GM21825 (cell line): ENCODE results near the gene UACA.
"Not testable (repeated sequence)": the region's sequence is repeated elsewhere in the genome, so short reads cannot be mapped to it uniquely, and the experiment has no call there.

ENCODE experiments used
- ATAC-seq: cut with Tn5 transposase; IDR thresholded peaks from one replicate; pipeline ENCODE4 v1.9.1; 2021; ENCODE audit warnings: mild to moderate bottlenecking, moderate library complexity; ENCODE audit not compliant: unreplicated experiment

Gene UACA

DNA sequence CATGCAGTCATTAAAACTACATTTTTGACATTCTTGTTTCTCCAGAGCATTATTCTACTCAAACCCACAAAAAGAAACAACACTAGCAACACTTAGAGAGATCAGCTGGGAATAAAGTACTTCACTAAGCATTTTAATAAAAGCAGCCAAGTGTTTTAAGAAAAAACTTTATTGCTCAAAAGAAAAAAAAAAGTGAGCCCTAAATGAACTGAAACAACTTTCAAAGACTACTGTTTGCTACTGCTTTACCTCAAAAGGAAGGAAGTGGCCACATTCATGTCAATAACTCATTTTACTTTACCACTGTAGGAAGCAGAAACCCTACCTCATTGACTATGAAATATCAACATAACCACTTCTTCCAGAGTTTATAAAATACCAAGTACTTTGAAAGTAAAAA is 91.3 kb downstream of the UACA start:
- ATAC-seq, result no peak

DNA sequence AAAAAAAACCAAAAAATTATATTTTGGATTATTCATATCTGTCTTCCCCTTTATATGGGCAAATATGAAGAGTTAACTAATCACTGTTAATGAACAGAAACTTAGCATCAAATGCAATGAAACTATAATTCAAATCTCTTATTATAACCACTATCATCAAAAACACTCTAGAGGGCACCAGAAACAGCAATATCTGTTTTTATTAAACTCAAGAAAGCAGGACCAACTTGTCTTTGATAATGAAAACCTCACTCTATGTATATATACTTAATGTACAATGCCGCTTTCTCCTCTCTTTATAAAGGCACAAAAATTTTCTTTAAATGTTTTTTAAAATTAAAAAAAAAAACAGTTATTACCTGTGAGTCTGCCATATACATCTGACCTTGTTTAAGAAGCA is 92.7 kb downstream of the UACA start:
- no peak for ATAC-seq

DNA sequence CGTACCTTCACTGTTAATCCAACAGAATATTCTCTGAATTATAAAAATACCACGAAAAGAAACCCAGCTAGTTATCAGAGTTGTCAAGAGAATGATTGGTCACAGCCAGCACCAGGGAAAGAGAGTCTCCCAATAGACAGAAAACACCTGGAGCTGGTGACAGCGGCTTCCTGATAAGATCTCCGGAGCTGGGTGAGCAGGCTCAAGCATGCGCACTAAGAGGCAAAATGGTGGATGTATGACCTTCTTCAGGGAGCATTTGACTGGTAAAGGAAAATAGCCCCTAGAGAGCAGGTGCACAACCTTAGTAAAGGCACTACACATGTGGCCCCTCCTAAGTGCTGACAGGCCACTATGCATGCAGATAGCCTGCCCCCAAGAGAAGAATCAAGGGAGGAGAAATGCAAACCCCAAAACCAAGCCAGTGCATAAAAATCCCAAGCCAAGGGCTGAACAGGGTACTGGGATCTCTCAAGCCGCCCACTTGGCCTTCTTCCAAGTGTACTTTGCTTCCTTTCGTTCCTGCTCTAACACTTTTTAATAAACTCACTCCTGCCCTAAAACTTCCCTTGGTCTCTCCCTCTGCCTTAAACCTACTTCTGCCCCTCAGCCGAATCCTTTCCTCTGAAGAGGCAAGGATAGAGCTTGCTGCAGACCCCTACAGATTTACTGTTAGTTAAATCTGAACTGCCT is 93.2 kb downstream of the UACA start:
- ATAC-seq, result no peak

DNA sequence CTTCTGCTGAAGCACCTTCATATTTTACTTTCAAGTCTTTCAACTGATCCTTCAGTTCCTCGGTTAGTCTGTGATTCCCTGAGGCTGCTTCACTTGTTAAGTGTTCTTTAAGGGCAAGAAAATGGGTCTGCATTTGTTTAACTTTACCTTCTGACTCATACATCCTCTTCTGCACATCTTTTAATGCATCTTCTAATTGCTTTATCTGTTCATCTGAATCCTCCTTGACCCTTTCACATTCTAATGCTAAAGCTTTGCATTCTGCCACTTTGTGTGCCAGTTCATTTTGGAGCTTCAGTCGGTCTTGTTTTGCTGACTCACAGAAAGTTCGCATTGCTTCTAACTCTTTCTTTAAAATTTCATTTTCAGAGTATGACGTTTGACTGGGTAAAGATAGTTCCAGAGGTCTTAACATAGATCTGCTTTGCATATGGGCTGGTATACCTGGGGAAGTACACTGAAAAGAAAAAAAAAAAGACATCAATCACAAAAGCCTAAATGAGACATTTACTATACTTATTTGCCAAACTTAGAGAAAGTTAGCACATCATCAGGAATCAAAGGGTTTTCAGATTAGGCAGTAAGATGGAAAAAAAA is 94.3 kb downstream of the UACA start:
- ATAC-seq, result no peak

DNA sequence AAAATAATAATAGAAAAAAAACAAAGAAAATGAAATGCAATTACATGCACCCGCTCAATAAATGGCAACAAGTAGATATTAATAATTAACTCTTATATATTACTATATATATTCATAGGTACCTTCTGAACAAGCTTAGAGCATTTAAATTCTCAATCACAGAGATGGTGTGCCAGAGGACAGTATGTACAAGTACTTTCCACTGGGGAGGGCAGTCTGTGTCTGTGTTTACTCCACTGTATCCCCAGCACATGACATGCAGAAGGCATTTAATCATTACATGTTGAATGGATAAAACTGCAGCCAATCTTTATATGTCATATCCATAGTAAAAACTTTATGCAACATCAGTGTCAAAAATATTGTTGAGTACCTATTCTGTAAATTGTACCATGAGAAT is 97.8 kb downstream of the UACA start:
- no peak for ATAC-seq

- no peak for ATAC-seq
Observed at GRCh38 chr15:70664494-70664893, 98.9 kb downstream of the UACA start.

DNA sequence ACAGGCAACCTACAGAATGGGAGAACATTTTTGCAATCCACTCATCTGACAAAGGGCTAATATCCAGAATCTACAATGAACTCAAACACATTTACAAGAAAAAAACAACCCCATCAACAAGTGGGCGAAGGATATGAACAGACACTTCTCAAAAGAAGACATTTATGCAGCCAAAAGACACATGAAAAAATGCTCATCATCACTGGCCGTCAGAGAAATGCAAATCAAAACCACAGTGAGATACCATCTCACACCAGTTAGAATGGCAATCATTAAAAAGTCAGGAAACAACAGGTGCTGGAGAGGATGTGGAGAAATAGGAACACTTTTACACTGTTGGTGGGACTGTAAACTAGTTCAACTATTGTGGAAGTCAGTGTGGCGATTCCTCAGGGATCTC is 100.3 kb downstream of the UACA start:
- ATAC-seq, result not testable (repeated sequence)

DNA sequence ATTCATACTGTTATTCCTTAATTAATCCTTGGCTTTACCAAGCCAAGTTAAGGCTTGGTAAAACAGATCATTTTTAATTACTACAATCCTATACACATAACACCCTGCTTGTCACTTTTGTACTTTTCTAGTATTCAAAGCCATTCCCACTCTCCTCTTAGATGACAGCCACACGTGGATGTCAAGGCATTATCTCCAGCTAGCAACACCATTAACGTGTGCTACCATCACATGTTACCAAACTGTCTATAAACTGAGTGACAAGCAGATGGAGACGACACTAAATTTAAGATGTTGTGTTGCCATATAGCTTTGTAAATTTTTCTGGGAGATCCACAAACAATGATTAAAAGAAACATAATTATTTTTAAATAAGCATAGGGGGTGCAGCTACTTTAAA is 103.7 kb downstream of the UACA start:
- no peak for ATAC-seq

DNA sequence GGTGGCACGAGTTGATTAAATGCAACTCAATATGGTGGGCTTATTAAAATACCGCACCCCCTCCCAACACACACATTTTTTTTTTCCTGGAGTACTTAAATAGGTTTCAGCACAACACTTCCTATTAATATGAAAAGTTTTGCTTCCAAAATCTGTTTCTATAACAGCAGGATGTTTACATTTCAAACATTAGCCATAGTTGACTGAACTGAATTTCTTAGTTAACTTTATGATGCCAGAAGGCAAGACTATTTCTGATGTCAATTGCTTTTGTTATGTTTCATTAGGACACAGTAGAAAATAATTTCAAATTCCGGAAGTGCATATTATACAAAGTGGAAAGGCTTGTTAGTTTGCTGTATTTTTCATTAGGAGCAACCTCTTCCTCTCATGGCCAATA is 104.7 kb downstream of the UACA start:
- no peak for ATAC-seq

DNA sequence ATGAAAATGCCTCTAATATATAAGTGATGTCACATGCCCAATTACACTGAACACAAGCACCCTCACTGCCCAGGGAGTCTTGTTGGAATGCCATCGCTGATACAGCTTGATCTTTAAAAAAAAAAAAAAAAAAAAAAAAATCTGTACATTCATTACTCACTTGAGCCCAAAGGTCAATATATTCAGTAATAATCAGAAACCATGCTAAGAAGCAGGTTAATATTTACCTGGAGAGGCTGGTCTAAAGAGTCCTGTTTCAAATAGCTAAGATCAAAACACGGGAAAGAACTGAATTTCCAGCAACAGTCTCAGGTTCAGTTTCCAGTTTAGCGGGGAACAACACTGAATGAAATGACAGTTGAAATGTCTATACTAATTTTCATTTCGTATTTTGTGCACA is 109.9 kb downstream of the UACA start:
- no peak for ATAC-seq

DNA sequence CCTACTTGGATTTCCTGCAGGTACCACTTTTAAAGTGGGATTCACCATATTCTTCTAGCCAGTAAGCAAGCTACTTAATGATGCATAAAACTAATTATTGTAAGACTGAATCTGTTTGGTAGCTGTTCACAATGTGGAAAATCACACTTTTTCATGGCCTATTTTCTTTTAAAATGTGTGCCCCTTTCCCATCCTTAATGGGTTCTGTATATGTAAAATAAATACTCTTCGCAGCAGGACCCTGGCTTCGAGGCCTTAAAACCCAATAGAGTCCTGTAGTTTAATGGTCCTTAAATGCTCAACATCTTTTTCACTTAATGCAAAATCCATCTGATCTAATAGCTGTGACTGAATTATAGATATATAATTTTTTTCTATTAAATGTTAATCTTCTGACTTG is 111.0 kb downstream of the UACA start:
- no peak for ATAC-seq

- ATAC-seq, result no peak
Observed at GRCh38 chr15:70651303-70651845, 112.0 kb downstream of the UACA start.

DNA sequence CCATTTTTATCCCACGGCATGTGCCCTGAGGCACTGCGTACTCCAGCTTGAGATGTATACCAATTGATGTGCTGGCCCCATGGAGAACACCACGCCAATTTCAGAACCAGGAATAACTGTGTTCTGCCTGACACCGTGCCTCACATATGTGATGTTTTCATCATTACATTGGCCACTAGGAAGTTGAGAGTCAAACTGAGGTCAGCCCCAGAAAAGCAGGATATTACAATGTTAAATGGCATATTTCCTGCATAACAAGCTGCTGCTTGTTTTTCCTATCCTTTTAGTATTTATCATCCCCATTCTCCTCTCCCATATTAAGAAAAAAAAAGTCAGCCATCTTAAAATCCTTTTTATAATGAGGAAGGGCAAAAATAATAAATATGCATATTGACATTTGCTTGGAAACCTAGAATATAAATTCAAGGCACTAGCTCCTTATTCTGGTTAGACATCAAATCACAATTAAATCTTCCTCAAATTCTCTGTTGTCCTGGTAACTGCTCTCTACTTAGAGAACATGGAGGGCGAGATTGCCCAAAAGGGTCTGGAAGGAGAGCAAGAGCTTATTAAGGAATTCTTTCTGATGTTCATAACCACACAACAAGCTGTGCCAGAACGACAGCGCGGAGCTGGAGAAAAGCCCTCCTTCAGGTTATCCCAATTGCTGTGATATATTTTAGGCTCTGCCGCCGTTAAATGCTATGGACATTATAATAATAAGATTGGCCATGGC is 112.6 kb downstream of the UACA start:
- no peak for ATAC-seq

DNA sequence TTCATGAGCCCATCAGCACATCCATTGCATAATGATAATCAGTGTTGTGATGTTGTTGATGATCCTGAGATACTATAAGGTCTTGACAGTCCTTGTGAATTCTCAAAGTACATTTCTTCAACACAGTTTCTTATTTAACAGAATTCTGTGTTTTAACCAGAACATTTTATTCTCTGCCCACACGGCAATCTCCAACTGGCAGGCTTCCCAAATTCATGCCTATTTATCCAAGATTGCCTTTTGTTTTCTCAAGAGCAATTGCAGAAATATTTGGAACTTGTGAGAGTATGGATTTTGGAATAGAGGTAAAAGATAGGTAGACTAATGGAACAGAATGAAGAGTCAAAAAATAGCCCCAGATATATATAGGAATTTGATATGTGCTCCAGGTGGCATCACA is 116.0 kb downstream of the UACA start:
- no peak for ATAC-seq

- no peak for ATAC-seq
Observed at GRCh38 chr15:70646169-70646568, 117.2 kb downstream of the UACA start.

DNA sequence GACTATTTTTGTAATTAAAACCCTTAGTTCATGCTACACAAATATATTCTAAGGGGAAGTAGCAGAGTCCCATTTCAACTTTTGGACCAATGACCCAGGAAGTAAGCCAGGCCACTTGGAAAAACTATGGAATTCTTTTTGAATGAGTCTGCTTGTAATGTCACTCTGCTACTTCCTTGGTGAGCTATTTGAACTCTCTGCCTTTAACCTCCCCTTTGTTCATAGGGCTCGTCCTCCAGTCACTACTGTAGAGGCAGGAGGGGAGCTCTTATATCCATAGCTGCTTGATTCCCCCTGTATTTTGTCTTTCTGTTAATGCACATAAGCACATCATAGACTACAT is 119.6 kb downstream of the UACA start:
- no peak for ATAC-seq

DNA sequence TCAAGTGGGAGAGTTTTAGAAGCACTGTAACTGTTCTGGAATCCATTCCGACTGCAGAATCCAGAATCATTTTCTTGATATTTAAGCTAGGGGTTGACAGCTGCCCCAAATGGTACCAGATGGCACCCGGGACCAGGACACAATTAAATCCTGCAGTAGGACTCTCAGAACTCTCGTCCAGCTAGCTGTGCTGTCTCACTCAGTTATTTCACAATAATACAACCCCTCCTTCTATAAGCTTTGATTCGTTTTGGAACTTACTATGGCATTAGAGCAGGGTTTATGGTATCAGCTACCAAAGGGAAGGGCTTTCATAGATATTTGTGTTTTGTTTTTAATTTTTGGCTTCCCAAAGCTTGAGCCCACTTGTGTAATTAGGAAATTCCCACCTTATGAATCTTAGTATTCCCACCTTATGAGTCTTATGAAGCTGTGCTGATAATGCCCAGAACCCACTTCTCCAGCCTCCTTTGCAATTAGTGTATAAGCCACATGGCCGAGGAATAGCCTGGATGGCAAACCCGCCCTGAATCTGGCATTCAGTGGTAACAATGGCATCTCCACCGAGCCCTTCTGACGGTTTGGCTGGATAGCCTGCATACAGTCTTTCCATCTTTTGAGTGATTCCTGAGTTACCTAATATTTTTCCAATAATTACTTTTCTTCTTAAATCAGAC is 120.1 kb downstream of the UACA start:
- ATAC-seq, result no peak

DNA sequence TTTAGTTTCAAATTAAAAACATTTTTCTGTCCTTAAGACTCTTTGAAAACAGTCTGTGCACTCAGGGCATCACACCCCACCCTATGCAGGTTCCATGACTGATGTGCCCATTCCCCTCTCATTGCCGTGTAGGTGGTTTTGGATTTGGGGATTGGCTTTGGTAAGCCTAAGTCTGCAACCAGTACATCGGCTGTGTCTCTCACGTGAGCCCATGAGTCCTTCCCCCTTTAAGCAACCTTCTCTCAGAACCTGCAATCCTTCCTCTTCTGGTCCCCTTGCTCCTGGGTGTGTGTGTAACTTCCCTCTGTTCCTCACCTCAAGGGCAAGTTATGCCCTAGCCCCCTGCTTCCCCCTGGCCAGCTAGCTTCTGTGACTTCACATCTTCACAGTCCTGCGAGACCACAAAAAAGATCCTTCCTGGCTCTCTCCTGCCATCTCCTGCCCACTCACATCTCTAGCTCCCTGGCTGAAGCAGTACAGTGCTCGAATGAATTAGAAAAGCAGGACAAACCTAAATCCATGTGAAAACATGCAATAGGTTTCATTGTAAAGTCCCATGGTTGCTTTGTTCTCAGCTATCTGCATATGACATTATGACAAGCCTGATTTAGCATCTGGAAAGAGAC is 126.7 kb downstream of the UACA start:
- ATAC-seq, result no peak

DNA sequence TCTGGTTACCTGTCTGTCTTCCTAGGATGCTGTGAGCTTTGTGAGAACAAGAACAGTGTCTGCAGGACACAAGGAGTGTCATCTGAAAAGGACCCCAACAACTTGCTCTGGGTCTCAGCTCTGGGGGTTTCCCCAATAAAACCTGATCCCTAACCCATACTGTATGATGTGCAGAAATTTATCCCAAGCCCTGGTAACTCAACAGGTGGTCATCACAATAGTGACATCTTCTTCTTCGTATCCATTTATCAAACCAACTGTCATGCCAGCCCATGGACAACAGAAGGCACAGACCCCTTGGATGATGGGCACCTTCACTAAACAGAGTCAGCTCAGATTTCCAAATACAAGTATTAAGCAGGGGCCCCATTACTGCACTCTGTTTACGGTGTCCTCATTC is 127.5 kb downstream of the UACA start:
- no peak for ATAC-seq

DNA sequence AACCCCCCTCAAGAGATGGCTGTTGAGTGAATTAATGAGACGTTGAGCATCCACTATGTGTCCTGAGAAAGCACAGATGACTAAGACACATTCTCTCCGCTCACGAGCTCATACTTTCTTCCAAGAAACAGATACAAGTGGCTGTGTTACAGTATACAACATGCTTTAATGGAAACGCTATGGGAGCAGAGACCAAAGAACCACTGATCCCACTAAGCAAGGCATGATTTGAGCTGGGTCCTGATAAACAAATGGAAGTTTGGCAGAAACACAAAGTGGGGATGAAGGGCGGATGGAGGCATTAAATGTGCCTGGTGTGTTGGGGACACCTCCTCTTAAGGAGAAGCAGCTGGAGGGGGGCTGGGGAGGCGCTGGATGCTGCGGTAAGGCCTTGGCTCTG is 129.4 kb downstream of the UACA start:
- ATAC-seq, result no peak
